Endothelial cell of umbilical vein (primary cell): Measurements from ENCODE around the gene FOXJ3.

Experiments used
- CTCF ChIP-seq, 2 donors: IDR thresholded peaks; 1 replicate in 1 of 2; 2 replicates in 1 of 2; pipeline ENCODE4 v1.5.1; 2011; ENCODE audit warnings: low read length in 2 of 2, mild to moderate bottlenecking in 2 of 2, moderate library complexity in 2 of 2, control low read depth in 1 of 2, inconsistent platforms in 1 of 2, low read depth in 1 of 2; ENCODE audit not compliant: insufficient read depth in 1 of 2; ENCODE audit errors: extremely low read depth in 1 of 2
- EZH2 ChIP-seq: IDR thresholded peaks from 2 replicates; pipeline ENCODE4 v1.6.1; 2012; ENCODE audit warnings: borderline replicate concordance, low read depth, mild to moderate bottlenecking, moderate library complexity, low read length, inconsistent platforms; ENCODE audit not compliant: severe bottlenecking
- FOS ChIP-seq: IDR thresholded peaks from 2 replicates; pipeline ENCODE4 v1.6.1; 2011; ENCODE audit warnings: mild to moderate bottlenecking, low read length, moderate library complexity, borderline replicate concordance; ENCODE audit not compliant: insufficient read depth
- GATA2 ChIP-seq: IDR thresholded peaks from 2 replicates; pipeline ENCODE4 v1.7.0; 2011; ENCODE audit warnings: low read depth, mild to moderate bottlenecking, moderate library complexity, mixed read lengths, low read length; ENCODE audit not compliant: insufficient read length, insufficient read depth
- JUN ChIP-seq: IDR thresholded peaks from 2 replicates; pipeline ENCODE4 v1.6.1; 2011; ENCODE audit warnings: borderline replicate concordance, low read depth; ENCODE audit not compliant: insufficient read length, insufficient read depth
- POLR2A ChIP-seq: IDR thresholded peaks from 2 replicates; pipeline ENCODE4 v1.6.1; 2012; ENCODE audit warnings: low read depth, mild to moderate bottlenecking, control low read depth, low read length
- POLR2AphosphoS5 ChIP-seq: IDR thresholded peaks from 2 replicates; pipeline ENCODE4 v1.6.1; 2012; ENCODE audit warnings: low read depth, mild to moderate bottlenecking, control low read depth, low read length, moderate library complexity; ENCODE audit not compliant: insufficient read depth

- TF ChIP-seq CTCF (IDR thresholded peaks at IDR 0.05; ENCODE audit: extremely low read depth in 1 of 2, insufficient read depth in 1 of 2, low read depth in 1 of 2, low read length in 2 of 2) (no peak), POLR2A (no peak), EZH2 (no peak), POLR2AphosphoS5 (no peak), FOS (no peak), JUN (no peak), GATA2 (no peak)
These were observed 171.9 kb downstream of the FOXJ3 start for GRCh38 chr1:42163114-42163513.
